GM13976 (cell line): ENCODE data around the gene HOXA11.

Source experiments
- DNase-seq: peaks from one replicate; pipeline ENCODE4 v3.0.0; 2012; ENCODE audit warnings: low spot score
- in situ Hi-C: fragments of 300-500 bp; cut with MboI; formaldehyde crosslinking; loops from one replicate; pipeline ENCODE4 v1.12.0; 2022; ENCODE audit warnings: low sequenced_read_pairs, mixed read lengths, inconsistent platforms; ENCODE audit not compliant: unreplicated experiment
- TF ChIP-seq, protein P1 (sequence below): IDR thresholded peaks from 2 replicates; pipeline ENCODE4 v1.5.1; 2012; ENCODE audit warnings: borderline replicate concordance, mild to moderate bottlenecking; ENCODE audit not compliant: insufficient read depth; ENCODE audit errors: extremely low read depth, missing control alignments, control extremely low read depth

HOXA11 gene

GRCh38 chr7:27165089-27165995, 19.7 kb downstream of the HOXA11 start, which contains the start of gene HOXA9:
Gene HOXA9 (minus strand): TSS chr7:27165537. CDS start chr7:27165457, 80 bp downstream.
- DNase-seq, result no peak
- in situ Hi-C loops, result loop anchor here (10.0 to 25.0 kb wide), 2 partner anchors 653 to 1301 kb away; no protein-coding TSS in a partner anchor
- TF ChIP-seq, protein P1, sequence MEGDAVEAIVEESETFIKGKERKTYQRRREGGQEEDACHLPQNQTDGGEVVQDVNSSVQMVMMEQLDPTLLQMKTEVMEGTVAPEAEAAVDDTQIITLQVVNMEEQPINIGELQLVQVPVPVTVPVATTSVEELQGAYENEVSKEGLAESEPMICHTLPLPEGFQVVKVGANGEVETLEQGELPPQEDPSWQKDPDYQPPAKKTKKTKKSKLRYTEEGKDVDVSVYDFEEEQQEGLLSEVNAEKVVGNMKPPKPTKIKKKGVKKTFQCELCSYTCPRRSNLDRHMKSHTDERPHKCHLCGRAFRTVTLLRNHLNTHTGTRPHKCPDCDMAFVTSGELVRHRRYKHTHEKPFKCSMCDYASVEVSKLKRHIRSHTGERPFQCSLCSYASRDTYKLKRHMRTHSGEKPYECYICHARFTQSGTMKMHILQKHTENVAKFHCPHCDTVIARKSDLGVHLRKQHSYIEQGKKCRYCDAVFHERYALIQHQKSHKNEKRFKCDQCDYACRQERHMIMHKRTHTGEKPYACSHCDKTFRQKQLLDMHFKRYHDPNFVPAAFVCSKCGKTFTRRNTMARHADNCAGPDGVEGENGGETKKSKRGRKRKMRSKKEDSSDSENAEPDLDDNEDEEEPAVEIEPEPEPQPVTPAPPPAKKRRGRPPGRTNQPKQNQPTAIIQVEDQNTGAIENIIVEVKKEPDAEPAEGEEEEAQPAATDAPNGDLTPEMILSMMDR, result no peak

- DNase-seq, result no peak
- in situ Hi-C loops, result loop anchor here (10.0 to 25.0 kb wide), 2 partner anchors 652 to 1300 kb away; no protein-coding TSS in a partner anchor
- TF ChIP-seq, protein P1, result no peak
Measured at GRCh38 chr7:27164367-27165088, 20.5 kb downstream of the HOXA11 start.

GRCh38 chr7:27164045-27164366, 21.0 kb downstream of the HOXA11 start:
- in situ Hi-C loops, result loop anchor here (10.0 to 25.0 kb wide), 2 partner anchors 652 to 1299 kb away; no protein-coding TSS in a partner anchor
- DNase-seq, result no peak
- TF ChIP-seq, protein P1, result no peak

DNA sequence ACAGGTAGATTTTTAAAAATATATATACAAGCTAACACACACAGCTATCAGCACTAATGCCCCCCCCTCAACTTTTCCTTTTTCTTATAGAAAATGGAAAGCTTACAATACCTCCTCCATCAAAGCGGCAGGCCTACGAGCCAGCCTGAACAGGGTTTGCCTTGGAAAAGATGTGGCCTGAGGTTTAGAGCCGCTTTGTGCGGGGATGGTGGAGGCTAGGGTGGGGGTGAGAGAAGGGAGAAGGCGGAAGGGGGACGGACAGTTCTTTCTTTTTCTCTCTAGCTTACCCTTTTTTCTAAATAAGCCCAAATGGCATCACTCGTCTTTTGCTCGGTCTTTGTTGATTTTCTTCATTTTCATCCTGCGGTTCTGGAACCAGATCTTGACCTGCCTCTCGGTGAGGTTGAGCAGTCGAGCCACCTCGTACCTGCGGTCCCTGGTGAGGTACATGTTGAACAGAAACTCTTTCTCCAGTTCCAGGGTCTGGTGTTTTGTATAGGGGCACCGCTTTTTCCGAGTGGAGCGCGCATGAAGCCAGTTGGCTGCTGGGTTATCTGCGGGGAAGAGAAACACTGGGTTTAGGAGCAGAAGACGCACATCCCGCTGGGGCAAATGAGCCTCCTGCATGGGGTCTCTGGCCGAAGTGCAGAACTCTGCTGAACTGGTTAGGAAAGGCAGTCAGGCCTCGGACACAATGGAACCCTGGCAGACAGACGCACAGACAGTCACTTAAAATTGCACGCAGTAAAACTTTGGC, 21.6 kb downstream of the HOXA11 start:
- TF ChIP-seq, protein P1, result no peak
- no peak for DNase-seq
- in situ Hi-C loops, result loop anchor here (10.0 to 25.0 kb wide), 2 partner anchors 651 to 1299 kb away; no protein-coding TSS in a partner anchor

GRCh38 chr7:27162561-27163287, 22.3 kb downstream of the HOXA11 start:
- in situ Hi-C loops, result loop anchor here (10.0 to 25.0 kb wide), 2 partner anchors 650 to 1298 kb away; no protein-coding TSS in a partner anchor
- TF ChIP-seq, protein P1, result no peak
- no peak for DNase-seq
